Measurements from ENCODE around the gene TMEM255B. TPM values are rescaled to one million over a fixed set of nuclear protein-coding genes. Genes with fewer than 3 reads are reported as not detected.
A peak's percentile ranks its signal among the peaks of the same experiment; 100 is the strongest.

Gene TMEM255B
- total RNA-seq, 1 experiment from 2014 or later, result 4.7 TPM

- Mint-ChIP-seq H3K36me3 (no peaks in the 10 kb centered on the region), H3K27me3 (ENCODE audit: low read depth) (no peaks in the 10 kb centered on the region), H3K4me1 (no peaks in the 10 kb centered on the region; the same call in 1 of the 2 replicates), H3K4me3 (no peak overlapping the region), H3K27ac (no peak overlapping the region), H3K9me3 (no peaks in the 10 kb centered on the region)
- ChIA-PET CTCF (no interaction called here), POLR2A (no interaction called here)
- ATAC-seq (no peak), DNase-seq (ENCODE audit: low spot score) (no peak)
- TF ChIP-seq EMX1 (CRISPR knock-in tag; IDR thresholded peaks at IDR 0.05) (no peak), TCF7 (CRISPR knock-in tag; IDR thresholded peaks at IDR 0.05; ENCODE audit: low read depth) (no peak), ZNF532 (CRISPR knock-in tag; IDR thresholded peaks at IDR 0.05; ENCODE audit: borderline replicate concordance) (no peak), NR1H2 (CRISPR knock-in tag; IDR thresholded peaks at IDR 0.05) (no peak), ZMAT4 (CRISPR knock-in tag; IDR thresholded peaks at IDR 0.05) (no peak)
- TF ChIP-seq, protein P1, sequence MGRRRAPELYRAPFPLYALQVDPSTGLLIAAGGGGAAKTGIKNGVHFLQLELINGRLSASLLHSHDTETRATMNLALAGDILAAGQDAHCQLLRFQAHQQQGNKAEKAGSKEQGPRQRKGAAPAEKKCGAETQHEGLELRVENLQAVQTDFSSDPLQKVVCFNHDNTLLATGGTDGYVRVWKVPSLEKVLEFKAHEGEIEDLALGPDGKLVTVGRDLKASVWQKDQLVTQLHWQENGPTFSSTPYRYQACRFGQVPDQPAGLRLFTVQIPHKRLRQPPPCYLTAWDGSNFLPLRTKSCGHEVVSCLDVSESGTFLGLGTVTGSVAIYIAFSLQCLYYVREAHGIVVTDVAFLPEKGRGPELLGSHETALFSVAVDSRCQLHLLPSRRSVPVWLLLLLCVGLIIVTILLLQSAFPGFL (CRISPR knock-in tag; IDR thresholded peaks at IDR 0.05; ENCODE audit: borderline replicate concordance), result no peak
Observed at GRCh38 chr13:113722921-113723320, 36.1 kb upstream of the TMEM255B start.

DNA sequence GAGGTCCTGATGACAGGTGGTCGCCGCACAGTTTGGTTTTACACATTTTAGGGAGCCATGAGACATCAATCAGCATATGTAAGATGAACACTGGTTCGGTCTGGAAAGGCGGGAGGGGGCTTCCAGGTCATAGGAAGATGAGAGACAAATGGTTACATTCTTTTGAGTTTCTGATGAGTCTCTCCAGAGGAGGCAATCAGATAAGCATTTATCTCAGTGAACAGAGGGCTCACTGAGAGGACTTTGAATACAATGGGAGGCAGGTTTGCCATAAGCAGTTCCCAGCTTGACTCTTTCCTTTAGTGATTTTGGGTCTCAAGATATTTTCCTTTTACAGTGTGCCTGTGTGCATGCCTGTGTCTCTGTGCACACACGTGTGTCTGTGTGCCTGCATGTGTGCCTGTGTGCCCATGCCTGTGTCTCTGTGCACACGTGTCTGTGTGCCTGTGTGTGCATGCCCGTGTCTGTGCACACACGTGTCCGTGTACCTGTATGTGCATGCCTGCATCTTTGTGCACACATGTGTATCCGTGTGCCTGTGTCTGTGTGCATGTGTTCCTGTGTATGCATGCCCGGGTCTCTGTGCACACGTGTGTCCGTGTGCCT lies 35.5 kb upstream of the TMEM255B start:
- DNase-seq (ENCODE audit: low spot score) (no peak), ATAC-seq (no peak)
- POLR2A ChIA-PET, result no interaction called here
- H3K27me3 Mint-ChIP-seq (ENCODE audit: low read depth), result peaks cover 2% of the 10 kb centered on the region
- TF ChIP-seq TCF7 (CRISPR knock-in tag; IDR thresholded peaks at IDR 0.05; ENCODE audit: low read depth) (0 out of 2 replicates have a peak, but pooled peaks have one; percentile 38), TEAD4 (CRISPR knock-in tag; IDR thresholded peaks at IDR 0.05) (no peak)
- H3K9me3 Mint-ChIP-seq, result no peaks in the 10 kb centered on the region
- no peaks in the 10 kb centered on the region; the same call in 1 of the 2 replicates for H3K4me1 Mint-ChIP-seq
- no peak overlapping the region for H3K4me3 Mint-ChIP-seq
- CTCF ChIA-PET, result interaction anchor here (2.0 kb wide), 1 partner anchor 18 kb away, joined by 12 read pairs; no protein-coding TSS in a partner anchor
- no peaks in the 10 kb centered on the region for H3K36me3 Mint-ChIP-seq
- H3K27ac Mint-ChIP-seq, result no peak overlapping the region; the same call in 1 of the 2 replicates

GRCh38 chr13:113724016-113724758 lies 34.8 kb upstream of the TMEM255B start:
- no peak for ATAC-seq

More at GRCh38 chr13:113724016-113724758, 34.8 kb upstream of the TMEM255B start:
- no peak overlapping the region; the same call in 1 of the 2 replicates for H3K27ac Mint-ChIP-seq
- H3K4me3 Mint-ChIP-seq, result peak overlapping the region; percentile 55
- DNase-seq (ENCODE audit: low spot score), result no peak
- no peaks in the 10 kb centered on the region for H3K36me3 Mint-ChIP-seq
- TF ChIP-seq E2F1 (CRISPR knock-in tag; IDR thresholded peaks at IDR 0.05) (no peak), EMX1 (CRISPR knock-in tag; IDR thresholded peaks at IDR 0.05) (no peak), GABPB1 (CRISPR knock-in tag; IDR thresholded peaks at IDR 0.05) (no peak), ZNF138 (CRISPR knock-in tag; conservative IDR thresholded peaks at IDR 0.05) (no peak), ZNF232 (CRISPR knock-in tag; IDR thresholded peaks at IDR 0.05) (no peak), FOXP1 (CRISPR knock-in tag; IDR thresholded peaks at IDR 0.05; ENCODE audit: borderline replicate concordance) (peak; percentile 59; the same call in 1 of the 2 replicates), TCF7 (CRISPR knock-in tag; IDR thresholded peaks at IDR 0.05; ENCODE audit: low read depth) (0 out of 2 replicates have a peak, but pooled peaks have one; percentile 1)
- TF ChIP-seq, protein P2, sequence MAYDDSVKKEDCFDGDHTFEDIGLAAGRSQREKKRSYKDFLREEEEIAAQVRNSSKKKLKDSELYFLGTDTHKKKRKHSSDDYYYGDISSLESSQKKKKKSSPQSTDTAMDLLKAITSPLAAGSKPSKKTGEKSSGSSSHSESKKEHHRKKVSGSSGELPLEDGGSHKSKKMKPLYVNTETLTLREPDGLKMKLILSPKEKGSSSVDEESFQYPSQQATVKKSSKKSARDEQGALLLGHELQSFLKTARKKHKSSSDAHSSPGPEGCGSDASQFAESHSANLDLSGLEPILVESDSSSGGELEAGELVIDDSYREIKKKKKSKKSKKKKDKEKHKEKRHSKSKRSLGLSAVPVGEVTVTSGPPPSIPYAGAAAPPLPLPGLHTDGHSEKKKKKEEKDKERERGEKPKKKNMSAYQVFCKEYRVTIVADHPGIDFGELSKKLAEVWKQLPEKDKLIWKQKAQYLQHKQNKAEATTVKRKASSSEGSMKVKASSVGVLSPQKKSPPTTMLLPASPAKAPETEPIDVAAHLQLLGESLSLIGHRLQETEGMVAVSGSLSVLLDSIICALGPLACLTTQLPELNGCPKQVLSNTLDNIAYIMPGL (CRISPR knock-in tag; IDR thresholded peaks at IDR 0.05), result 0 out of 2 replicates have a peak, but pooled peaks have one; percentile 21
- peaks cover 9% of the 10 kb centered on the region for H3K27me3 Mint-ChIP-seq (ENCODE audit: low read depth)
- no peaks in the 10 kb centered on the region; the same call in 1 of the 2 replicates for H3K4me1 Mint-ChIP-seq
- no peaks in the 10 kb centered on the region for H3K9me3 Mint-ChIP-seq
- ChIA-PET CTCF (interaction anchor here (0.6 to 2.0 kb wide), 17 partner anchors 12 to 223 kb away, joined by 3 to 15 read pairs (median 4); partner anchors contain the start of genes GRK1 and TMEM255B), POLR2A (interaction anchor here (0.5 kb wide), 1 partner anchor 59 kb away, joined by 3 read pairs; no protein-coding TSS in a partner anchor)
